WI38 (cell line): ENCODE results near the gene PIP4K2A.

Experiments
- H3K4me3 ChIP-seq: 2 replicates; pipeline ENCODE4 v1.5.1; 2011; ENCODE audit warnings: low read depth, mild to moderate bottlenecking, control low read depth, low read length
- TF ChIP-seq, protein P1 (sequence below): IDR thresholded peaks from 2 replicates; pipeline ENCODE4 v1.5.1; 2012; ENCODE audit warnings: low read depth, mild to moderate bottlenecking, control low read depth, low read length

The PIP4K2A gene

DNA sequence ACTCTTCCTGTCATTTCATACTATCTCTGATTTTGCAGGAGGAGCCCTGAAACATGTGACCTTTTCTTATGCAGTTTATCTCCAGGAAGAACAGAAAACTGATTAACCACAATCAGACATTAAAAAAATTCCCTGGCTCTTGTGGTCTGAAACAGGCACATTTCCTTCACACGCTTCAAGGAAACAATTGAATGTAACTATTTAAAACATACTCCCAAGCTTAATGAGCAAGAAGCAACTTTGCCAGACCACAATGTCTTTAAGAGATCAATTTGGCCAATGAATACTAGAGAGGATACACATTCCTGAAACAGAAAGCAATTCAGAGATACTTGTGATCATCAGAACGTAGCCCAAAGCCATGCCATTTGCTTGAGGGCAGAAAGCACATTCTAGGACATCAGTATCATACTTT, 65.8 kb downstream of the PIP4K2A start:
- no peak overlapping the region for H3K4me3 ChIP-seq
- TF ChIP-seq, protein P1, sequence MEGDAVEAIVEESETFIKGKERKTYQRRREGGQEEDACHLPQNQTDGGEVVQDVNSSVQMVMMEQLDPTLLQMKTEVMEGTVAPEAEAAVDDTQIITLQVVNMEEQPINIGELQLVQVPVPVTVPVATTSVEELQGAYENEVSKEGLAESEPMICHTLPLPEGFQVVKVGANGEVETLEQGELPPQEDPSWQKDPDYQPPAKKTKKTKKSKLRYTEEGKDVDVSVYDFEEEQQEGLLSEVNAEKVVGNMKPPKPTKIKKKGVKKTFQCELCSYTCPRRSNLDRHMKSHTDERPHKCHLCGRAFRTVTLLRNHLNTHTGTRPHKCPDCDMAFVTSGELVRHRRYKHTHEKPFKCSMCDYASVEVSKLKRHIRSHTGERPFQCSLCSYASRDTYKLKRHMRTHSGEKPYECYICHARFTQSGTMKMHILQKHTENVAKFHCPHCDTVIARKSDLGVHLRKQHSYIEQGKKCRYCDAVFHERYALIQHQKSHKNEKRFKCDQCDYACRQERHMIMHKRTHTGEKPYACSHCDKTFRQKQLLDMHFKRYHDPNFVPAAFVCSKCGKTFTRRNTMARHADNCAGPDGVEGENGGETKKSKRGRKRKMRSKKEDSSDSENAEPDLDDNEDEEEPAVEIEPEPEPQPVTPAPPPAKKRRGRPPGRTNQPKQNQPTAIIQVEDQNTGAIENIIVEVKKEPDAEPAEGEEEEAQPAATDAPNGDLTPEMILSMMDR = no peak

DNA sequence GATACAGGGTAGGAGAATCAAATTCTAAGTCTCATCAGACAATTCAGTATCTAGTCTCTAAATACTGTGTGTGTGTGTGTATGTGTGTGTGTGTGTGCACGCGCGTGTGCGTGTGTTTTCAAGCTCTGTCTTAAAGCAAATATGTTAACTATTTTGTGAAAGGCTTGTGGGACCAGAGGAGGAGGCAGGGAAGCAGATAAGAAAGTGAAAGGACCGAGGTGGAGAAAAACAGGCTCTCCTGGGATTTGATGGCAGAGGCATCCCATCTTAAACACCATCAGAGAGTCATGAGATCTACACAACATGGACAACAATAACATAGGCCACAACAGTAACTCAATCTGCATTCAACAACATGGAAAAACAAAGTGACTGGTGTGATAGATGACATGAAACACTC, 67.1 kb downstream of the PIP4K2A start:
- TF ChIP-seq, protein P1 = no peak
- H3K4me3 ChIP-seq = no peak overlapping the region

DNA sequence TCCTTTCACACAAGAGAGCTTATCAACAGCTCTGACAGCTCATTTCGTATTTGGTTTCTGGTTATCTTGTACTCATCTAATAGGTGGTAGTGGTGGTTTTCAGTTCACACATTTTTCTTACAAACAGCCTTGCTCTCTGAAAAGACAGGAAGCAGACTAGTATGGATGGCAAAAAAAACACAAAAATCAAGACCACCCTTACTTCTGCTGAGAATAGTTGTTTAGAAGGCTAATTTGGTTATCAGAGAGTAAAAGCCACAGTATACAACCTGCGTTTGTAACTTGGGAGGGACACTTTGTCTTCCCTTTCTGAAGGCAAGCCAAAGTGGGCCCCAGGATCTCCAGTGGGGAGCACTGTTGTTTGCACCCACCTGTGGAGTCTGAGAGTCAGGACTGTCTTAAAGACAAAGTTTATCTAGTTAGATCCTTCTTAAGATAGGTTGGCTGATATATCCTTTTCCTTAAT, 68.0 kb downstream of the PIP4K2A start:
- H3K4me3 ChIP-seq = no peak overlapping the region
- TF ChIP-seq, protein P1 = no peak

DNA sequence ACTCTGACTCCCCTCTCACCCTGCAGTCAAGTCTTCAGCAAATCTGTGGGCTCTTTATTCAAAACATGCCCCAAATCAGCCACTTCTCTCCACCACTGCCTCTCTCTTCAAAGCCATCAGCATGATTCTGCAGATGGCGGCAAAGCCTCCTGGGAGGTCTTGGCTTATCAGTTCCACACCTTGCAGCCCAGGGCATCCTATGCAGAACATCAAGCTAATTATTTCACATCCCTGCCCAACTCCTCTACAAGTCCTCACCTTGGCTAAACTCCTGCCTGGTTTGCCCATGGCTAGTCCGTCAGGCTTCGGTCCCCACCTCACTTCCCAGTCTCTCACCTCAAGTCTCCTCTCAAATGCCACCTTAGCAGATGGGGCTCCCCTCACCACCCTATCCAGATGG, 70.2 kb downstream of the PIP4K2A start:
- TF ChIP-seq, protein P1 = no peak

DNA sequence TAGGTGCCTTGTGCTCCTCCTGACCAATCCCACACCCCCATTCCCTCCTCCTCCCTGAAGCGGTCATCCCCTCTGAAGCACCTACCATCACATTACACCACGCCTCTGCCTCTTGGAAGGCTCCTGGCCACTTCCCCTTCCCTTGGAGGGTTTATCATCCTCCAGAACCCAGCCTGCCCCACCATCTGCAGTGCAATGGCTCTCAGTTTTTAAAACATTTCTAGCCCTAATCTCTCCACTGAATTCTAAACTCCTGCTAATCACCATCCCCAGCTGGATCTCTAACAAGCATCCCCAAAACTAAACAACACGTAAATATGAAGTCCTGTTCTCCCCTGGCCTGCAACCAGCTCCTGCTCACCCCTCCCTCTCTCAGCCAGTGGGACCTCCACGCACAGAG, 70.6 kb downstream of the PIP4K2A start:
- TF ChIP-seq, protein P1 = no peak
- H3K4me3 ChIP-seq = no peak overlapping the region

More for the DNA sequence above, 70.2 kb downstream of the PIP4K2A start:
- H3K4me3 ChIP-seq = no peak overlapping the region

DNA sequence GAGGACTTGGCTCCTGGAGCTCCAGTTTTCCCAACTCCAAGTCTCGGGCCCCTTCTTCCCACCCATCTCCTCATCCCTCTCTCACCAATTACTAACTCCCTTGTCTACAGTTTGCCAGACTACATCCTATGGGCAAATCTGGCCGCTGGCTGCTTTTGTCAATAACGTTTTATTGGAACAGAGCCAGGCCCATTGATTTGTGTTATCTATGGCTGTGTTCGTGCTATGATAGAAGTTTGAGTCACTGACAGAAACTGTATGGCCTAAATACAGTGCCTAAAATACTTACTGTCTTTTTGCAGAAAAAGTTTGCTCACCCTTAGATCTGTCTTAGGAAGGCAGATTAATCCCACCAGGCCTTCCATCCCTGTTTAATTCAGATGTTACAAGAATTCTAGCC, 71.3 kb downstream of the PIP4K2A start:
- no peak overlapping the region for H3K4me3 ChIP-seq
- TF ChIP-seq, protein P1 = no peak

DNA sequence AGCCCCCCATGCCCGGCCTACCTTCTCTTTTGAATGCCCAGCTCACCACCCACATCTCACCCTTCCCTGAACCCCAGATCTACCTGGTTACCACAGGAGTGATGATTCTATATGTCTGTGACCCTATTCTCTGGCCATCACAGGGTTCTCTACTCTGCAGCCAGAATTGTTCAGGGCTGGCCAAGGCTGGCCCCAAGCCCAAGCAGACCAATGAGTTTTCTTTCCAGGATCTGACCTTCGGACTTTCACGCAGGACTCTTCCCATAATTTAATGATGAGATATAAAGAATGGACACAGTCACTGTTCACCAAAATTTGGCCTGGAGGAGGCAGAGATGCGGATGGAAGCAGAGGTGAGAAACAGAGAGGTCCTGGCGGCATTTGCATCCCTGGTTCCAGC, 72.6 kb downstream of the PIP4K2A start:
- TF ChIP-seq, protein P1 = no peak
- no peak overlapping the region for H3K4me3 ChIP-seq
